AG09309 (cell line): ENCODE results near the gene EXOSC10.
"Not testable (repeated sequence)": the region's sequence is repeated elsewhere in the genome, so short reads cannot be mapped to it uniquely, and the experiment has no call there.

Experiments
- DNase-seq: peaks from one replicate; pipeline ENCODE4 v3.0.0-alpha.2; 2010; ENCODE audit warnings: low read depth
- H3K4me3 ChIP-seq: 2 replicates; pipeline ENCODE4 v1.5.1; 2011; ENCODE audit warnings: mild to moderate bottlenecking, low read depth, low read length, moderate library complexity; ENCODE audit not compliant: control insufficient read depth
- CTCF ChIP-seq: IDR thresholded peaks from 2 replicates; pipeline ENCODE4 v1.5.1; 2011; ENCODE audit warnings: mild to moderate bottlenecking, low read depth, low read length, inconsistent platforms; ENCODE audit not compliant: insufficient read depth, control insufficient read depth; ENCODE audit errors: missing control alignments

Gene EXOSC10

GRCh38 chr1:11116318-11116717, 16.6 kb upstream of the EXOSC10 start:
- H3K4me3 ChIP-seq: no peak overlapping the region
- no peak for DNase-seq
- TF ChIP-seq CTCF: no peak

GRCh38 chr1:11114966-11115365, 15.3 kb upstream of the EXOSC10 start:
- no peak overlapping the region for H3K4me3 ChIP-seq
- no peak for DNase-seq
- TF ChIP-seq CTCF: no peak

GRCh38 chr1:11109047-11109760, 9.5 kb upstream of the EXOSC10 start:
- no peak for DNase-seq
- TF ChIP-seq CTCF: no peak
- H3K4me3 ChIP-seq: no peak overlapping the region

- DNase-seq: no peak
- TF ChIP-seq CTCF: no peak
- no peak overlapping the region for H3K4me3 ChIP-seq
Measured at GRCh38 chr1:11107599-11107998, 7.9 kb upstream of the EXOSC10 start.

GRCh38 chr1:11105586-11105985, 5.9 kb upstream of the EXOSC10 start:
- DNase-seq: no peak
- no peak overlapping the region for H3K4me3 ChIP-seq
- no peak for TF ChIP-seq CTCF

GRCh38 chr1:11101347-11101746, 1.7 kb upstream of the EXOSC10 start:
- DNase-seq: no peak
- TF ChIP-seq CTCF: no peak
- H3K4me3 ChIP-seq: no peak overlapping the region

GRCh38 chr1:11100806-11101205, 1.1 kb upstream of the EXOSC10 start:
- H3K4me3 ChIP-seq, DNase-seq: not testable (repeated sequence)
